GM21529 (cell line): ENCODE measurements around the gene TMEM140.

Experiments
- ATAC-seq: cut with Tn5 transposase; IDR thresholded peaks from one replicate; pipeline ENCODE4 v1.9.1; 2021; ENCODE audit not compliant: unreplicated experiment

Gene TMEM140

DNA sequence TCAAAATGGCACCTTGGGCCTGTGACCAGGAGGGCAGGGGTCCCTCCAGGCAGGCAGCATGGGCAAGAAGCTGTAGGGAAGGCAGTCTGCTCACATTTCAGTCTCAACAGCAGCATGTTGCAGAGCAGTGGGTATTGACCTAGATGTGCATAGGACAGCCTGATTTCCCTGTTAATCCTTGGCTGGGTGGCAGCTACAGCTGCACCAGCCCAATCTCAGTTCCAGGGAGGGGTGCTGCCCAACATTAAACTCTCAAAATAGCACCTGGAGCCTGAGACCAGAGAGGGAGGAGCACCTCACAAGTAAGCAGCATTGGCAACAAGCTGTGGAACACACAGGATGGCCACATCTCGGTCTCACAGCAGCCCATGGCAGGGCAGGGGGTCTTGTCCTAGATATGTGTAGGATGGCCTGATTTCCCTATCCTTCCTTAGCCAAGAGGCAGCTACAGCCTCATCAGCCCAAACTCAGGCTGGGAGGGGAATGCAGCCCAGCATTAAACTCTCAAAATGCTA, 10.3 kb downstream of the TMEM140 start:
- no peak for ATAC-seq

DNA sequence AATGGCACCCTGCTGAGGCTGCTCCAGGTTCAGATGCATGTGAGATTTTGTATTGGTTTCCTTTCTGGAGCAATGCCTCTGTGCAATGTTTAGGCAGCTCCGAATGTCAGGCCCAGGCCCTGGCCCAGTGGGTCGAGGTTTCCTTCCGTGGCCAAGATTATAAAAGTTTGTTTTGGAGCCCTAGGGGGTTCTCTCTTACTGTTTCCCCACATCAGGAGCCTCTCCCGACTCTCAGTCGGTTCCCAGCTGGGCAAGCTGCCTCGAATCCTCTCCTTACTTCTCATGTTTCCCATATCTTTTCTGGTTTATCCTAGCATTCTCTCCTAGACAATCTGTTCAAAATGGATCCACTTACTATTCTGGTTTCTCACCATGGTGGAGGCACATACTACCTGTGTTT, 11.0 kb downstream of the TMEM140 start:
- no peak for ATAC-seq

DNA sequence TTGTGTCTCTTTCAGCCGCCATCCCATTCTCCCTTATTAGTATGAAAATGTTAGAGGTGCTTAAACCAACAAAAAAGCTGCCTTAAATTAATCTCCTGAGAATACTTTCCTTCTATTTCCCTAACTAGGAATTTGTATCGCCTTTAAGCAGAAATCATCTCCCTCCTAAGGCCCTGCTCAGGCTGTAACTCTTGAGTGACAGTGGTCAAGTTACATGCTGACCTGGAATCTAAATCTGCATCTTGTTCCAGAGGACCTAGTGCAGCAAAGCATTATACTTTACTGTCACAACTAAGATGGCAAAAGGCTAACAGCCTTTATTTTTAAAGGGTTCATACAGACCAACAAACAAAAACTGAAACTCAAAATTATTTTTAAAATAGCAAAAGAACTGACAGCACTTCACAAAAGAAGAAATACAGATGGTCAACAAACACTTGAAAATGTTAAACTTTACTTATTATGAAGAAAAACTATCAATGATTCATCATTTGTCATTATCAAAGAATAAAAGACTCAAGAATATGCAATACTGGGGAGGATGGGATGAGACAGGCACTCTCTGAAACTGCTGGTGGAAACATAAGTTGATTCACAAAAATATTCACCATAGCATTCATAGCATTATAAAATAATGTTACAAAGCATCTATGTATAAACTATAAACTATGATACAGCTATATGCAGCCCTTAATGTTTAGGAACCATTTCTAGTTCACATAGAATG, 11.7 kb downstream of the TMEM140 start:
- peak; percentile 5 for ATAC-seq

DNA sequence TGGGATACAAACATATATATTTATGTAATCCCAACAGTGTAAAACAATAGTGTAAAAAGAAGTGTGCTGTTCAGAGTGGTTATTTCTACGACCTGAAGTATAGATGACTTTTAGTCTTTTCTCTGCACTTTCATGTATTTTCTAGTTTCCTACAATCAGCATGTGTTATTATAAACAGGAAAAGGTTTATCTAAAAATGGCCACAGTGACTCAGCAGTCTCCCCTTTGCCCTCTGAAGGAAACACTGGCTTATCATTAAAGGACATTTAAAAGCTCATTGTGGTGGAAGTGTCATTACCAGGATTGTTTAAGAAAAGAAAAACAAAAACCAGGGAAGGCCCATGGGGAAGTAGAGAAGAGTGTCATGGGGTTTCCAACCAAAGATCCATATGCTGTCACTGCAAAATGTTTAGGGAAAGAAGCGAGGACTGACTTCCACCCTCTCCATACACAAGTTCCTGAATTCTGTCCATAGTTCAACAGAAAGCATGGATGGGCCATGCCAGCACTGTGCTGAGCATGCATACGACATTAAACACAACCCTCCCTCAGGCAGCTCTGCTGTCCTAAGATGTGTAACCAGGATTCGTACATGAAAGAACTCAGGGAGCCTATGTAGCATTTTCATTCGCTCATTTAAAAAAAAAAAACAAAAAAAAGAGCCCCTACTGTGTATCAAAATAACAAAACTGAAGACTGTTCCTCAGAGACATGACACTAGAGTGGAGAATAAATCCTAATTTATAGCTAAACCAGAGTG, 12.4 kb downstream of the TMEM140 start:
- ATAC-seq = peak; percentile 58

DNA sequence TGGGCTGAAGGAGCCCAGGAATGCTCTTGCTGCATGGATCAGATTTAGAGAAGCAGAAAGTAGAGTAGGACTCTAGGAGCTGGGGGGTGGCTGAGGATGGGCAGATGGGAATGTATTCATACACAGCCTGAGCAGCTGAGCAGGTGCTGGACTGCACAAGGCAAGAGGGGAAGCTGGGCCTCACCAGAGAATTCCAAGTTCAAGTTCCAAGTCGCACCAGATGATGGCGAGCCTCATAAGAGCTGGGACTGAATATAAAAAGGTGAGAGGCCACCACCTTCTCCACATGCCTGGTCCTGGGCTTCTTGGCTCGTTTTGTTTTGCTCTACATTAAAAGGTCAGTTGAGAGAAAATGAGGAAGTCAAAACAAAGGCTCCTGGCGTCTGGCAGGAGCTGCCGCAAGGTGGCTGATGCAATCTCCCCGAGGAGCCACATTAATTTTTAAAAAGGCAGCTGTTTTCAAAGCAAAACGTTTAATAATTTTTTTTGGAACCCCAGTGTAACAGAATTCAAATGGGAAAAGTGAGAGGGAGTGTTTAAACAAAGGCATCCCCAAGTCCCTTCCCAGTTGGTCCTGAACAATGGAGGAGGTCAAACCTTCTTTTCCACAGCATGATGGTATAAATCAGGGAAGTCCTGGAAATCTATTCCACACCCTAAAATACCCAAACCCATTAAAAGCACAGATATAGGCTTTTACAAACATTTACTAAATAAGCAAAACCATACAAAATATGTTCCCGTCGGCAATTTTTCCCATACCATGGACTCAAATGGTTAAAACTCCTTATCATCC, 13.2 kb downstream of the TMEM140 start:
- ATAC-seq = no peak

DNA sequence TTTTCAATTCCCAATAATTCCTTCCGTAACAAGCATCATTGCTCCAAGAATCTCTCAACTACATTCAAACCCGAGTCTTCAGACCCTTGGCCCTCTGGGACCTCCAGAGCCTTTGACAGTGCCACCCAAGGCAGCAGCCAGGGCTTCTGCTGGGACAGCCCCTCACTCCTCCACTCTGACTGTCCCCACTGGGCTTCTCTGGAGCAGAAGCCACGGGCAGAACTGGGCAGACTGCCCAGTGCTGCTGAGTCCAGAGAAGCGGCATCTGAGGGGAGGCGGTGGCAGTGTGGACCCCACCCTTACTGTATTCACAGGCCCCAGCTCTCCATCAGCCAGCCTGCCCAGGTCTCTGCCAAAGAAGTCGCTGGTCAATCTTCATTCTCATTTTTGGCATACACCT, 13.8 kb downstream of the TMEM140 start:
- ATAC-seq = no peak

DNA sequence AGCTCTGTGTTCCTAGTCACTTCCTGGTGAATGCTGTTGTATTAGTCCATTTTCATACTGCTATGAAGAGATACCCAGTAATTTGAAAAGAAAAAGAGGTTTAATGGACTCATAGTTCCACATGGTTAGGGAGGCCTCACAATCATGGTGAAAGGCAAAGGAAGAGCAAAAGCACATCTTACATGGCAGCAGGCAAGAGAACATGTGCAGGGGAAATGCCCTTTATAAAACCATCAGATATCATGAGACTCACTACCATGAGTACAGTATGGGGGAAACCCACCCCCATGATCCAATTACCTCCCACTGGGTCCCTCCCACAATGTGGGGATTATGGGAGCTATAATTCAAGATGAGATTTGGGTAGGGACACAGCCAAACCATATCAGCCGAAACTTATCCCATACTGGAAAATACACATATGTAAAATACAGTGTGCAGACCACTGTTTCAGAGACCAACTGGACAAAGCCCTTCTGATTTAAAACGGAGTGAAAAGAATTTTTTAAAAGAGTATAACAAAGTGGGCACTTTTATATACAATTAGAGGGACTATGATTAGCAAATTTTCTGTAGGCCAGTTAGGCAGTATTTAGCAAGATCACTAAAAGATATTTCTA, 14.6 kb downstream of the TMEM140 start:
- no peak for ATAC-seq

DNA sequence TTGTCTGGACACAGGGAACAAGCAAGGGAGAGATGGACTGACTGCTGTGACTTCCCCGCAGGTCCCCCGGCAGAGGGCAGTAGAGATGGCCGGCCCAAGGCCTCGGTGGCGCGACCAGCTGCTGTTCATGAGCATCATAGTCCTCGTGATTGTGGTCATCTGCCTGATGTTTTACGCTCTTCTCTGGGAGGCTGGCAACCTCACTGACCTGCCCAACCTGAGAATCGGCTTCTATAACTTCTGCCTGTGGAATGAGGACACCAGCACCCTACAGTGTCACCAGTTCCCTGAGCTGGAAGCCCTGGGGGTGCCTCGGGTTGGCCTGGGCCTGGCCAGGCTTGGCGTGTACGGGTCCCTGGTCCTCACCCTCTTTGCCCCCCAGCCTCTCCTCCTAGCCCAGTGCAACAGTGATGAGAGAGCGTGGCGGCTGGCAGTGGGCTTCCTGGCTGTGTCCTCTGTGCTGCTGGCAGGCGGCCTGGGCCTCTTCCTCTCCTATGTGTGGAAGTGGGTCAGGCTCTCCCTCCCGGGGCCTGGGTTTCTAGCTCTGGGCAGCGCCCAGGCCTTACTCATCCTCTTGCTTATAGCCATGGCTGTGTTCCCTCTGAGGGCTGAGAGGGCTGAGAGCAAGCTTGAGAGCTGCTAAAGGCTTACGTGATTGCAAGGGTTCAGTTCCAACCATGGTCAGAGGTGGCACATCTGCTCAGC, 16.6 kb downstream of the TMEM140 start:
- no peak for ATAC-seq

DNA sequence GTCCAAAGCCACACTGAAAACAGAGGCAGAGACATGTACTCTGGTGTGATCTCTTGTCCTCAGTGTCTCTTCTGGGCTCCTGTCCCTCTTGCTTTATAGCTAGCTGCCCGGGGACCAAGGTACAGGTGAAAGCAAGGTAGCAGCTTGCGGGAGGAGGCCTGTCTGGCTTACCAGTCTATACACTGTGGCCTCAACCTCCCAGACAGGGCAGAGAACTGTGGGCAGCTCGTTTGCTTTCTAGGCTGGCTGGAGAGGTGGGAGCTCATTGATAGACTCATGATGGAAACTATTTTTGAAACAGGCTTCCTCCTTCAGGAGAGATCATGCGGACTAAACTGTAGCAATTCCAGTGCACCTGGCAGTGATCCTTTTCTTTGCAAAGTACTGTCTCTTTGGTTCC, 18.0 kb downstream of the TMEM140 start:
- no peak for ATAC-seq

DNA sequence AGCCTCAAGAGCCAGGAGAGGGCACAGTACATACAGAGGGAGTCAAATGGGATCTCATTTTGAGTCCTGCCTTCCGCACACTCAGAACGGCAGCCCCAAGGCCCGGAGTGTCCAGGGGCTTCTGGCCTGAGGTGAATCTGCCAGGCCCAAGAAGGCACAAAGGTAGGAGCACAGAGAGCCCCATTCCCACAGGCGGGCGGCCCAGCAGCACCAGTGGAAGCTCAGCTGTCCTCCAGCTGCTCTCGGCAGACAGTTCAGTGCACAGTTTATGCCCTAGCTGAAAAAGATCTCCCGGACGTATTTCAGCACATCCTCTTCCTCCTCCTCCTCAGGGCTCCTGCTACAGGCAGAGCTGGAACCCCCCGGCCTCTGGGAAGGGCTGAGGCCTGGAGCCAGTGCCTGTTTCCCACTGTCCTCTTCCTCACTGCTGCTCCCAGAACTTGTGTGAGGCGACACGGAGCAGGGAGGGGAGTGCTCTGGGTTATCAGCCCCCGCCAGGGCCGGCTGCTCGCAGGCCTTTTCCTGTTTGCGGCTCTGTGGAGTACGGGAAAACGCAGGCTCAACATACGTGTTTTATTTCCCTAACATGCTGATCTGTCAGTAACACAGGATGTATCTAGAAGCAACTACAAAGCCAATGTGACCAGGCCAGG, 18.6 kb downstream of the TMEM140 start:
- no peak for ATAC-seq

DNA sequence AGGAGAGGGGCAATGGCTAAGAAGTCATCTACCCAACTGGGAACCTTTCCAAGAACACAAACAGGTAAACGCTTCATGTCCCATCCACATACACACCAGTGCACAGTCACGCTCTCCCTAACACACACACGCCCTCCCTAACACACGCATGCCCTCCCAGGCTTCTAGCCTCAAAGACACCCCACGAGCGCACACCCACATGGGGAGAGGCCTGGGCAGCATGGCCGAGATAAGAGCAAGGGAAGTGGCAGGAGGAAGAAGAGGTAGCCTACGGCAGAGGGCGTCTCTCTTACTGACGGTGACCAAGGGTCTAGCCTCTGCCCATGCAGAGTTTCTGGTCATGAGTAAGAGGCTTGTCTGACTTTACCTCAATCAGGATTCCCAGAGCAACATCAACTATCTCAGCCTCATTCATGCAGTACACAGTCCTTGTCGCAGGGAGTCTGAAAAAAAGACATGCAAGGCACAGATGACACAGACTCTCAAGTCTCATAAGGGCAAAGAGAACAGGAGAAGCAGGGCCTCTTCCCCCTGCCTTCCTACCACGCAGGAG, 19.6 kb downstream of the TMEM140 start:
- no peak for ATAC-seq

DNA sequence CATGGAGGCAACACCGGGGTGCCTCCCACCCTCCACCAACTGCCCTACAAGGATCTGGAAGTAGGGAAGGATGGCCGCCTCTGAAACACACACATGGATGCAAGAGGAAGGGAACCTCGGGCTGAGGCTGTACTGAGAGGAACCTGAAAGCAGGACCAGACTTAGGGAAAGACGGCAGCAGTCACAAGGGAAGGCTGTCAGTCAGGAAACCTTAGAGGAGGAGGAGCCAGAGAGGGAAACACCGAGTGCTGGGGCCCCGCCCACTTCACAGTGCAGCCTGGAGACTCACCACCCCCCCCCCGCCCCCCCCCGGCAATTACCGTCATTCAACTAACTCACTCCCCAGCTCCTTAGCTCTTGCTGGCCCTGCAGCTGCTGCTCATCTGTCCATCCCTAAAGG, 20.1 kb downstream of the TMEM140 start:
- ATAC-seq = no peak

DNA sequence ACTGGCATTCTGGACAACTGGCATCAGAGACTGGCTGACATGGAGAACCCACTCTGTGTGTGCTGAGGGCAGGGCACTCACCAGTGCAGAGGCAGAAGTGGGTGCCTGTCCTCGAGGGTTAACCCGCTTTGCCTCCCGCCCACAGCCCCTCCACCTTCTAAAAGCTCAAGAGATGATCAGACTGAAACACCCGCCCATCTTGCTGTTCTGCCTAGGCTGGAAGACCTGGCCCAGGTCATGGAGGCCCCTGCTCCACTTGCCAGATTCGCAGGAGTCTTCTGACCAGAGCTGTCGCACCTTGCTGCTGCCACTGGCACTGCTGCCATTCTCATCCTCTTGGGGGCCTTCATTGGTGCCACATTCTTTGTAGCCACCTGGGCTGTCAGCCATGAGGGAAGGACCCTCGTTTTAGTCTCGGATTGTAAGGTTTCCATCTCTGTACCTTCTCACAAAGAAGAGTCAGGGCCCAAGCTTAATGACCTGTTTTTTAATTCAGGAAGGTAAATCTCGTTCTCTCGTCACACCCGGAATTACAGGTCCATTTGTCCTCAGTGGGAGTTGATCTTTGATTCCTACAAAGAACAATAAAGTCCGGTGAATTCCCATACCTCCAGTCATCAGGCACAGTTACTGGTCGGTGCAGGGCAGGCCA, 20.7 kb downstream of the TMEM140 start:
- ATAC-seq = no peak

DNA sequence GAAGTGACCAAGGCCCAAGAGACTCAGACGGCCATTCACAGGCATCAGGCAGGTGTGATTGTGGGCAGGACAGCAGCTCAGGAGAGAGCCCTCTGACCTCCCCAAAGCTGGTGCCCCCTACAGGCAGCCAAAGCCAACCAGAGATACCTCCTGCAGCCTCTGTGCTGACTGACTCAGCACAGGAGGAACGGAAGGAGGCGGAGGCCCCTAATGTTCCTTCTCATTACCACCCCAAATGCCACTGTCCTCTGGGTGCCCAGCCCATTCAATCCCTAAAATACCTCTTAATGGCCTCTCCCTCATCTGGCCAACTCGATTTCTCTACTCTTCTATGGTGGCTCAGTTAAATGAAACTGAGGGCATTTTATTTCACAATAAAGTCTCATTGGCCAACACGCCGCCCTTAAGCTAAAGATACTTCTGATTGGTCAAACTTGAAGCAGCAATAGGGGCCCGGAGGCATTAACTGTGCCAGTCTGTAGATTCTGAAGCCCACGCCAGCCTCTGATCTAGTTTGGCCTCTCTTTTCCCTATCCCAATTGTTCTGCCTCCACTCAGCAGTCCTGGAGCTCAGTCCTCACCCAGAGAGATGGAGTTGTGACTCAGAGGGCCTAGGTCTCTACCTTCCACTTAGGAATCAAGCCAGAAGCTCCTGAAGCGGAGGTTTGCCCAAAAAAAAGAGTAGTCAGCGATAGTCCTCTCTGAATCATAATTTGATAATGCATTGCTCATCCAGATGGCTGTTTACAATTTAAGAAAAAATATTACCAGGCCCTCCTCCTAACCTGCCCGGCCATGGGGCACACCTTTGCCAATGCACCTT, 21.5 kb downstream of the TMEM140 start:
- peak; percentile 47 for ATAC-seq

DNA sequence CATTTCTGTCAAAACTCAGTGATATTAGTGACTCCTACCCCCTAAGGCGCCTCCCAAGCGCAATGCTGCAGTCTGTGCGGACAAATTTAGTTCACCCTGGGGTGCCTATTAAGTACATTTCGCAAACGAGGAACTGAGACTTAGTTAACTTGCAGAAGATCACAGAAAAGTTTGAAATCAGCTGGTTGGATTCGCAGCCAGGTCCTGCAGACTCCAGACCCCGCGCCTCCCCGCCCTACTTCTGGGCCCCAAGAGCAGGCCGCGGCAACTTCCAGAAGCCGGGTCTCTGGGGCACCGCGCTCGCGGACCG, 22.0 kb downstream of the TMEM140 start:
- ATAC-seq = peak; percentile 5

DNA sequence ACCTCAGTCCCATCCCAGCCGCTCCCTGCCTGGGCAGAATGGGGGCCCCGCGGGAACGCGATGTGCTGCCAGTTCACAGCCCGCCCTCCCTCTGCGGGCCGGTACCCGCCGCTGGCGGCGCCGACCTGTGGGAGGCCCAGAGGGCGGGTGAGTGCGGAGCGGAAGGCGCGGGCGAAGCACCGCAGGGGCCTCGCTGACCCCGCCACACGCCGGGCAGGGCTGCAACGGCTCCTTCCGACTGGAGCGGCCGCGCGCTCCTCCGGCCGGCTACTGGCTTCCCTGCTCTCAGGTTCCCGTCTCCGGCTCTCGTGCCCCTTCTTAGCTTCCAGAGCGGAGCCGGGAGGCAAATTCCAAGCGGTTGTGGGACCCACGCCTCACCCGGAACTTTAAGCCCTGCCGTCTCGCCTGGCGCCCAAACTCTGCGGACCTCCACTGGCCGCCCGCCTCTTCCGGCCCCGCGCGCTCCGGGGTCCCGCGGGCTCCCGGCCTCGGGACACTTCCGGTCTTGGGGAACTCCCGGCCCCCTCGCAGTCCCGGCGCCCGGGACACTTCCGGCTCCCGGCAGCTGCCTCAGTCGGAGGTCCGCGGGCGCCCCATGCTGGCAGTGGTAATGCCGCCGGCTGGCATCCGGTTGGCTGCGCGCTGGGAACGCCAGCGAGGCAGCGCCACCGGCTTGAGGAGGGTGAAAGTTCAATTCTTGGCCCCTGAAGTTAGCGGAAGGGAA, 22.6 kb downstream of the TMEM140 start, which contains the start of gene CYREN:
TSS of gene CYREN (minus strand) at position 434 of the 724 bp plus-strand sequence. CDS start 1,785 bp downstream, outside the sequence.
- ATAC-seq = peak; percentile 64

DNA sequence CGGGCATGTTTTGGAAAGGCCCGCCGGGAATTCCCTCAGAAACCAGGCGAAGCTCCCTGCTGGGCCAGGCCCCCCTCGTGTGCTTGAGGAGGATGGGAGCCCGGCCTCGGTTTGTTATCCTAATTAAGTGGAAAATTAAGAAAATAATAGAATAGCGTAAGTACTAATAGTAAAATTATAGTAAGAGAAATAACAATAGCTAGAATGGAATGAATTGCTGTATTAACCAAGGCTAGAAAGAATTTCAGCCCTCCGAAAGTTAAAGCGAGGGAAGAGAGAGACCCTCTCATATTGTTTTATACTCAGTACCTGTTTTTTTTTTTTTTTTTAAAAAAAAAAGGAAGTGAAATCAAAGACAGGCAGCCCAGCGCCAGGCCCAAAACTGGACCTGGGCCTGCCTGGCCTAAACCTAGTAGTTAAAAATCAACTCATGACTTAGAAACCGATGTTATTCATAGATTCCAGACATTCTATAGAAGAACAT, 23.2 kb downstream of the TMEM140 start:
- ATAC-seq = peak; percentile 39
